HG03097 (cell line): ENCODE measurements around the gene FRMD6.

Experiments
- ATAC-seq: cut with Tn5 transposase; IDR thresholded peaks from one replicate; pipeline ENCODE4 v1.9.1; 2021; ENCODE audit not compliant: unreplicated experiment, low FRiP score

Gene FRMD6

DNA sequence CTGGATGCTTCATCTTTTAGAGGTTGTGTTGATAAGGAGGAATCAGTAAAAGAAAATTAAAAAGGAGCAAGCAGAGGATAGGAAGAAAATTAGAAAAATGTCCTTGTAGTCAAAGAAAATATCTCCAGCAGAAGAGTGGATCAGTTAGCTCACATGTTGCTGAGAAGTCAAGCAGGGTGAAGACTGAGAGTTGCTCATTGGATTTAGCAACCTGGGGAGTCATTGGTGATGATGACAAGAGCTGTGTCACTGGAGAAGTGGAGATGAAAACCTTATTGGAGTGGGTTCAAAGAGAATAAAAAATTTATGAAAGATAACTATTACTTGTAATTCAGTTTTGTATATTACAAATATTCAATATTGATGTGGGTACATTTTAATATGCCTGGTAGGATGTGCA, 9.8 kb downstream of the FRMD6 start:
- no peak for ATAC-seq

DNA sequence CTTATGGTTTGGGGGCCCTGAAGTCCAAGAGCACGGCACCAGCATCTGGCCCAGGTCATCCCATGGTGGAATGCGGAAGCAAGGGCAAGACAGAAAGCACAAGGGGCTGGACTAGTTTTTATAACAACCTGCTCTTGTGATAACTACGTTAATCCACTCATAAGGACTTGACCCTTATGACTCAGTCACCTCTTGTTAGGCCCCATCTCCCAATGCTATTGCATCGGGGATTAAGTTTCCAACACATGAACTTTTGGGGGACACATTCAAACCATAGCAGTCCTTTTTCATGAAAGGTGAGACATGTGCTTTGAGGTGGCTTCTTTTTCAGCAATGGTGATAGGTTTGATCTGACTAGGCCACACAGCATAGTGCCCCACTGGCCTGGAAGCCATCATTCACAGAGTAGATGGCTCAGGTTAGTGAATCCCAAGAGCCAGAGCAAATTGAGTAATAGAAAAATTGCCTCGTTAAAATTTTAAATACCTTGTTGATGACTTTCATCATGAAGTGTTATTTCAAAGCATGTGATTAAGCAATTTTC, 12.1 kb downstream of the FRMD6 start:
- no peak for ATAC-seq

DNA sequence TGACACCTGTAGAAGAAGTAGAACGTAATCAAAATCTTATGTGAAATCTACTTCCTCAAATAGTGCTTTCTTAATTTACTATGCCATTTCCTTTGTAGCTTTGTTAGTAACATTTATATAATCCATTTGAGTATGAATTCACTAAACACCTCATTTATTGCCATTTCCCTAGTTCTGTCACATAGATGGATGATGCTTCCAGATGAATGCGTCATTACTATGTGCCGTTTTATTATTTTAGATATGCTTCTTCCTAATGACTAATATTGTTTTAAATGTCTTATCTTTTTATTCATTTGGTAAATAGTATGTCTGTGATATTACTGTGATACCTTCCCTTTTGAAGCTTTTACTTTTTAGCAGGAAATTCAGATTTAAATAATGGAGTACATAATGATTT, 14.4 kb downstream of the FRMD6 start:
- no peak for ATAC-seq

DNA sequence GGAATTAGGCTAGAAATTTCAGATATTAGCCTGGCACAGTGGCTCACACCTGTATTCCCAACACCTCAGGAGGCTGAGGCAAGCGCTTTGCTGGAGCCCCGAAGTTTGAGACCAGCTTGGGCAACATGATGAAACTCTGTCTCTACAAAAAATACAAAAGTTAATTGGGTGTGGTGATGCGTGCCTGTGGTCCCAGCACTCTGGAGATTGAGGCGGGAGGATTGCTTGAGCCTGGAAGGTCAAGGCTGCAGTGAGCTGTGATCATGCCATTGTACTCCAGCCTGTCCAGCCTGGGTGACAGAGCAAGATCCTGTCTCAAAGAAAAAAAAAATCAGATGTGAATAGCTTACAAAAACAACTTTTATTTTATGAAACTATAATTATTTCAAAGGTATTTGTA, 15.1 kb downstream of the FRMD6 start:
- no peak for ATAC-seq

DNA sequence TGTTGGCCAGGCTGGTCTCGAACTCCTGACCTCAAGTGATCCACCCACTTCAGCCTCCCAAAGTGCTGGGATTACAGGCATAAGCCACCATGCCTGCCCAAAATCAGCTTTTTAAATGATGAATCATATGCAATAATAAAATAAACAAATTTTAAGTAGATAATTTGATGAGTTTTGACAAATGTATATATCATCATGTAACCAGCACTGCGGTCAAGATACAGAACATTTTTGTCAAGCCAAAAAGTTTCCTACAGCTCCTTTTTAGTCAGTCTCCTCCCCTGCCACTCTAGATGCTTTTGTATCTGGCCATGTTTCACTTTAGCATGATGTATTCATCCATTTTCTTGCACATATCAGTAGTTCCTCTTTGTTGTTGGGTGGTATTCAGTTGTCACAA, 17.2 kb downstream of the FRMD6 start:
- no peak for ATAC-seq

DNA sequence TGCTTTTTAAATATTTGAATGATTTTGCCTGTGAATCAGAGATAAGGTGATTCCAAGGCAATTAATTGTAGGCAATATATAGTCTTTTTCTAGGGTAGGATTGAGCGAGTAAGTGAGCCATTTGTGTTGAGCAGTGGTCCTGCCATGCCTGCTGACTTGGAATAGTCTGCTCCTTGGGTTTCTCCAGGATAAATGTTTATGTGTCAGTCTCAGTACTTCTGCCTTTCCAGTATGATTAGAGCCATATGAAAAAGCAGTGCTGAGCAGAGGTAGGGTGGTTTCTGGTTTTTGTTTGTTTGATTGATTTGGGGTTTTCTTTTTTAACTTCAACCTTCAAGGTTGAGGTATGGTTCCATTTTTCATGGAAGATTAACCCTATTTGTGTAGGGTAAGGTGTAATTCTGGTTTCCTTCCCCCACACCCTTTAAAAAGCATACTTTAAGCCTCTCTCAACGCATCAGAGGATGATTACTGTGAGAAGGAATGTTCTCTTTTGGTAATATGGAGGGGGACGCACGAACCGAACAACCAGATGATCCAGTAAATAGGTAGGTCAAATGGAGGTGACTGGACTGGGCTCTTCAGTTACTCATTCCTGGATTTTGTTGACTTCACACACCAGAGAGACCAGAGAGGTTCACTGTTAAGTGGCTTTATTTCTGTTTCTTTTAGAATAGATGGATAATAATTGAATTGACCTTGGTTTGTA, 22.7 kb downstream of the FRMD6 start:
- no peak for ATAC-seq

DNA sequence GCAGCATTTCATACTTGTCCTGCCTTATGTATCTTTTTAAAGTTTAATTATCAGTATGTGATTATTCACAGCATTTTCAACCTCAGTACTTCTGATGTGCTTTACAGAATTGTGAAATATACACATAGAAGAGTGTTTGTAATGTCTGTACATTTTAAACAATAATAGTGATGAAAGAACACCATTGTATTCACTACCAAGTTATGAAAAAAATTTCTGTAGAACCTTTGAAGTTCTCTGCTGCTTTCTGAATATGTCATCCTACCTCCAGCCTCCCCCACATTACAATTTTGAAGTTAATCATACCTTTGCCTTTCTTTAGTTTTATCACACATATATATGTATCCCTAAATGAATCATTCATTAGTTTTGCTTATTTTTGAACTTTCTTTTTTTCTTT, 24.8 kb downstream of the FRMD6 start:
- ATAC-seq: no peak

DNA sequence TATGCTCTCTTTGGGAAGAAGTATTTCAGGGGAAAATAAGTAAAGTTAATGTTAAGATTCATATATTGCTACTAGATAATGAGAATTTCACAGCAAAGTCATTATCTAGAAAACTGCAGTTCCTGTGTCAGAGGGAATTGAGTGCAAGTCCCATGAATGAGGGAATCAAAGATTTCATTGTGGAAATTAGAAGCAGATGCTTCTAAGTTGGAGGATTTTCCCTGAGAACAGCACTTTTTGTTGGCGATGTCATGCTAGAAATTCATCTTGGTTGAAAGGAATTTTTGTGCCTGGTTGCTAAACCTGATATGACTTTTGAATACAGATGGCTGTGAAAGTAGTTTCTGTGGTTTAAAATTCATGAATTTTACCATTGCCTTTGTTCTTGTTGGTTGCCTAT, 25.6 kb downstream of the FRMD6 start:
- no peak for ATAC-seq

DNA sequence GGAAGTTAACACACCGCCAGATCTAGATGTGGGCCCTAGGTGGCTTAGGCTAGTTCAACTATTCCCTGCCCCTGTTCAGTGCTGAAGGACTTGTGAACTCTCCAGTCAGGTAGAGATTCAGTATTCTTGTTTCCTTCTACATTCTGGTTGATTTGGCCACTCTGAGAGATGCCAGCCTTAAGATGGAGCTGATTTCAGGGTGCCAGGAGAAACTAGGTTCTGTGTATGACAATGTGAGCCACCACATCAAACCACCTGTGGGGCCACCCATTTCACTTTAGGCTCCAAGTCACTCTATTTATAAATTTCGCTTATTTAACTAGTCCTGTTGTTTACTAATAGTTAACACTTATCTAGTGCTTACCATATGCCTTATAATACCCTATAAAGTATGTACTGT, 26.0 kb downstream of the FRMD6 start:
- no peak for ATAC-seq

DNA sequence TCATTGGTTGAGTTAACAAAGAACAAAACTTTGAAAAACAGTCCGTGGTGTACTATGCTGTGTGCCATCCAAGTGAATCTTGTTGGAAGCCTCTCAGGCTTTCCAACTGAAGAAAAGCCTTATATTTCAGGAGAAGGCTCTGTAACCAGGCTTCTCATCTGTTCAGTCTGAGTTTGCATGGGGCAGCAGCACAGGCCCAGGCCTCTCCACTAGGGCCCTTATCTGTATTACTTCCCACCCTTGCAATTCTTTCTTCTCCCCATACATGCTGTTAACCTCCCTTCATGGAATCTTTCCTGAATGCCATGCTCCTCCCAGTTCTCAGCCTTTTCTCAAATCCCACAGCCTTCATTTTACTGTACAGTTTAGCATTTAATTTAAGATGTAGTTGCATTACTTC, 28.3 kb downstream of the FRMD6 start:
- ATAC-seq: no peak

DNA sequence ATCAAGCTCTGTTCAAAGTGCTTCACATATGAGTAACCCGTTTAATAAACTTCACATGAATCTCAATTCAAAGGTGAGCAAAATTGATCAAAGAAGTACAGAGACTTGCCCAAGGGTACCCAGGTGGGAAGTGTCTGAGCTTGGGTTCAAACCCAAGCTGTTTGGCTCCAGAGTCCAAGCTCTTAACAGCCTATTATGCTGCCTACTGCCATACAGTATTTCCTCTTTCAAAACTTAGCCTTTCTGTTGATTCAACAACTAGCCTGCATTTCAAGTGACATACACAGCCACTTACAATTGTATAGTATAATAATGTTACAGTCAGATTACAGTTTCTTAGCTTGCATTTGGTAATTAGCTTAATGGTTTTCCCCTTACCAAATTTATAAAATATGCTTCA, 29.7 kb downstream of the FRMD6 start:
- ATAC-seq: no peak

DNA sequence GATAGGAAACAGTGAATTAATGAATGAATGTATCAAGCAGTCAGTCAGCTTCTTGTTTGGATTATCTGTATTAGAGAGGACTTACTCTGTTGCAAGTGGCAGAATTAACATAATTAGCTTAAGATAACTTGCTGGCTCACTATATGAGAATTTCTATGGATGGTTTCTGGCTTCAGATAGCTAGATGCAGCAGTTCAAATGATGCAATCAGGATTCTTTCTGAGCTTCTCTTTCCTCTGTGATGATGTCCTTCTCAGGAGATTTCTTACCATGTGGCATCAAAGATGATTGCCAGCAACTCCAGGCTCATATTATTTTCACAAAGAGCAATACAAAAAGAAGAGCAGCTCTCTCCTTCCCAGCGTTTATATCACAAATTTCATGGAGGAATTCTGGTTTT, 30.7 kb downstream of the FRMD6 start:
- no peak for ATAC-seq

DNA sequence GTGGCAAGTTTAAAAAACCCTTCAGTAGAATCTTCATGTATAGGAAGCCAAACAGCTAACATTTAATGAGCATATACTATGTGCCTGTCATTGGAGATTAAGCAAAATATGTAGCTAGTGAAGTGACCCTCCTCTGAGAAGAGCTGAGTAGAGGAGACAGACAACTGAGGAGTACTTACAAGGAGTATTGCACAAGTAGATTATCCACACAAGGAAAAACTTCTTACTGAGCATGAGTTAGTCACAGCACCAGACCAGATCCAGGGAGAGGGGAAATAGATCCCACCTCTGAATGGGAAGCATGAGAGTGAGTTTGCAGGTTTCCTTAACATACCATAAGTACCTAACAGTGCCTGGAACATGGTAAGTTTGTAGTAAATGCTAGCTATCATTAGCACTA, 33.0 kb downstream of the FRMD6 start:
- ATAC-seq: no peak

DNA sequence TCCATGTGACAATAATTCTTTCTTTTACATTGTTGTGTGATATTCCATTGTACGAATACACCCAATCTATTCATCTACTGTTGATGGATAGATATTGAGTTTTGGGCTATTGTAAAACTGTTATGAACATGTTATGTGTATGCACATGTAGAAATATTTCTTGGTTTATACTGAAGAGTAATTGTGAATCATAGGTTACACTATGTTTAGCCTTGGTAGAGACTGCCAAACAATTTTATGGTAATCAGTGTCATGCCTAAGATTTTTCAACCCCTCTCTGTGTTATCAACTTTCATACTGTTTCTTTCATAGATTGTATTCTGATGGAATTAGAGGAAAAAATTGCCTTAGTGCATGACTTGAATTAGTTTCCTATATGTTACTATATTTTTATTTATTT, 39.5 kb downstream of the FRMD6 start:
- no peak for ATAC-seq

DNA sequence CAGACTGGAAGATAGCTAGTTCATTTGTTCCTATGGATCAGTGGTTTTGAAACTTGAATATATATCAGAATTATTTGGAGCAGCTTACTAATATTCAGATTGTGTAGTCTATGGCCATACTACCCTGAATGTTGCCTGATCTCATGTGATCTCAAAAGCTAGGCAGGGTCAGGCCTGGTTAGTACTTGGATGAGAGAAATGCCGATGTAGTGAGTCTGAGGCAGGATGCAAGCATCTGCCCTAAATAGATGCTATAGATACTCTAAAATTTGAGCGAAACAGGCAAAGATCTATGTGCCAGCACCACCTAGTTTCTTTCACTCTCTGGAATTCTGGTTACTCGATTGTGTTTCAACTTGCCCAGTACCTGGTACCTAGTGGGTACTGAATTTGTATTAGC, 40.9 kb downstream of the FRMD6 start:
- no peak for ATAC-seq

DNA sequence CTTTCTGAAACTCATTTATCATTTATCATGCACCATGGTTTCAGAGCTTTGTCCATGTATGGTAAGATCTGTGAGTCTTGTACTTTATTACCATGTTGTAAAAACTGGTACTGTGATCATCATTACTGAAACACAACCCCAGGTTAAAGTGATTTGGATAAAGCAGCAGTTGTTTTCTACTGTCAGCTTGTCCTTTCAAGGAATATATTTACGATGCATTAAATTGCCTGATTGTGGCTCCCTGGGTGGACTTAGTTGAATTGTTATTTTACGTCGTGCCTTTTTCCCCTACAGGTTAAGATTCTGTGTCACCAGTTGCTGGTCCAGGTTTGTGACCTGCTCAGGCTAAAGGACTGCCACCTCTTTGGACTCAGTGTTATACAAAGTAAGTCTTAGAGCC, 46.1 kb downstream of the FRMD6 start:
- ATAC-seq: no peak

DNA sequence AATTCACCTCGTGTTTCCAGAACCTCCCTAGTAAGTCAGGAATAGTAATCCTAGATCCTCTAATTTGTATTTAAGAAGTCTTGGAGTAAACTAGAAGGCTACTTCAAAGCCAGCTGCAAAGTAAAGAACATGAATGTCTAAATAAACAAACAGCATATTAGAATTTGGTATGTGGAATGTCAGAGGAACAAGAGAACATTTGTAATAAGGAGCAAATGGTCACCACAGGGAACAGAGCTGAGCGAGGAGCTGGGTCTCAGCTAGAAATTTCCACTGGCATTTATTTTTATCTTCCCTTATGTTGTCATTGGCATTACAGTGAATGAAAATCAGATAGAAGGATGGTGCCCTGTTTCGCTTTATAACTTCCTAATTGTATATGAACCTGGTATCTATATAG, 50.2 kb downstream of the FRMD6 start:
- ATAC-seq: no peak

DNA sequence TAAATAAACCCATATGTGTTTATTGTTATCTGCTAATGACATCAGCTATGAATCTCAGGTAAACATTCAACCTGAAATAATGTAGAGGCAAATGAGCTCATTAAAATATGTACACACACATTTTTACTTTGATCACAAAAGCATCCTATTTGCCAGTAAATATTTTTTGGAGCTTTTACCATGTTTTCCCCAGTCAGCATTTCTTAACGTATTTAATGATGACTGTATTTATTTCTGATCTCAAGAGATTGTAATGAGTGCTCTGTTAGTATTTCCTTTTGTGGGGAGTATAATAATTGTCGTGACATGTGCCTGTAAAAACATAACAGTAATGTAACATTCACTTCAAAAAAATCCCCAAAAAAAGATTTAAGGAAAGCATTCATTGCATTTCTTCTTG, 52.1 kb downstream of the FRMD6 start:
- ATAC-seq: no peak

DNA sequence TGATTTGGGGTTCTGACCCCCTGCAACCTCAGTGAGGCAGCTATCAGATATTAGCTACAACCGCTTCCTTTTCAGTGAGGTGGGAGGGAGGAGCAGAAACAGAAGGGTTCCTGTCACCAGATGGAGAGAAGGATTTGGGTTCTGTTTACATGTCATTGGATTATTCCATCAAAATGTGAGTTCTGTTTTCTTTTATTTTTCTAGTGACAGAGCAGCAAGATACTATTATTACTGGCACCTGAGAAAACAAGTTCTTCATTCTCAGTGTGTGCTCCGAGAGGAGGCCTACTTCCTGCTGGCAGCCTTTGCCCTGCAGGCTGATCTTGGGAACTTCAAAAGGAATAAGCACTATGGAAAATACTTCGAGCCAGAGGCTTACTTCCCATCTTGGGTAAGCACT, 52.8 kb downstream of the FRMD6 start:
- no peak for ATAC-seq

DNA sequence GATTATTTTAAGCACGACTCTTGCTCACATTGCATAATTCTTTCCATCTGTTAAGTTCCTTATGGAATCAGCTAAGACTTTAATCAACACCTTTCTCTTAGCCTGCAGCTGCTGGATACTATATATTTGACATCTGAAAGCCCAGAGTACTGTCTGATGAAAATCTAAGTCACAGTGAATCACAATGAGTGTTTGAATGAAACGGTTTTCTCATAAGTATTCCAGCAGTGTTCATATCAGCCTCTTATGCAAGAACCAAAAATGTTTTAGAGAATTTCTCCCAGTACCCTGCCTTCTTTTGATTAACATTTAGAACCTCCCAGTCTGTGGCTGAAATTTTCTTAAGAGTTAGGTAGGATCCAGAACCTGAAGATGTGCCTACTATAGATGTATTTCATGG, 55.6 kb downstream of the FRMD6 start:
- ATAC-seq: no peak

DNA sequence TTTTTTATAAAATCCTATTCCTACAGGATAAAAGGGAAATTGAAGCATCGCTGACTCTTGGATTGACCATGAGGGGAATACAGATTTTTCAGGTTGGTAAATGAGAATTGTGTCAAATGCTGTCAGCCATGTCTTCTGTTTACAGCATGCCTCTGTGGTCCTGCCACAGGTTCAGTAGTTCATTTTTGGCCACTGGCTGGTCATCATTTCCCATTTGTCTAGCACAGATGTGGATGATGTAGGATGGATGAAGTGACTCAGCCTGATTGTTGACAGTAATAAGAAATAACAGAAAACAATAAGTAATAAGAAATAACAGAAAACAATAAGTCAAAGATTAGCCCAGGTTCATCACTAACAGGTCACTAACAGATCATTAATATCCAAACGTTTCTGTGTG, 59.8 kb downstream of the FRMD6 start:
- ATAC-seq: no peak

DNA sequence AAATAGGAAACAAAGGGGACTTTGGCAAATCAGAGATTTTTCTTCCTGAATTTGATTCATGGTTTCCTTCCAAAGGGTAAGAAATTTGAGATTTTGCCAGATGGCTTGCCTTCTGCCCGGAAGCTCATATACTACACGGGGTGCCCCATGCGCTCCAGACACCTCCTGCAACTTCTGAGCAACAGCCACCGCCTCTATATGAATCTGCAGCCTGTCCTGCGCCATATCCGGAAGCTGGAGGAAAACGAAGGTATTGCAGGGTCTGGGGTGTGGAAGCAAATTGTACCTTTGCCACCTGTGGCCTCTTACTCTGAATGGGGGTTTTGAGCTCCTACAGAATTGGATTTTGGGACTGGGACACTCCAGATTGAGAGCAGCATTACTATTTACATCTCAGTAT, 63.5 kb downstream of the FRMD6 start:
- no peak for ATAC-seq

DNA sequence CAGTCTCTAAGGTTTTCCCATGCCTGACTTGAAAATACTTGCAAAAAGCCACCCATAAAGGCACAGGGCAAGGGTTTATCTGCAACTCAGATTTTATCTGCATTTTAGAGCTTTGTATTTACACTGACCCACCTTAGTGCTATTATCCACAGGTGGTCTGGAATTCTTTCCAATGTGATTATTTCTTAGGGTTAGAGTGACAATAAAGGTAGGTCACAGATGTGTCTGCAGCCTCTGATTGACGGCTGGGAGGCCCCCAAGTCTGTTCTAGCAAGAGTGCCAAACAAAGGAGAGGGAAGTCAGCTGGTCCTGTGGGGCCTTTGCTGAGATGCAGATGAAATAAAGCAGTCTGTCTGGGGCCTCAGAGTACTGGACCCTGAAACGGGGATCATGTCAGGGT, 64.0 kb downstream of the FRMD6 start:
- no peak for ATAC-seq
